Measurements from ENCODE around the gene PDAP1.
"Not testable (repeated sequence)": the region's sequence is repeated elsewhere in the genome, so short reads cannot be mapped to it uniquely, and the experiment has no call there.

Gene PDAP1

GRCh38 chr7:99408379-99409191, at the start of gene PDAP1, which contains the start of gene BUD31:
Gene PDAP1 (minus strand): TSS chr7:99408597. CDS start chr7:99408548, 49 bp downstream.
Gene BUD31 (plus strand): TSS chr7:99408969. CDS start chr7:99411093, 2,124 bp downstream.
- peak; percentile 94 to 97 for DNase-seq

GRCh38 chr7:99457650-99458493, 49.5 kb upstream of the PDAP1 start:
- DNase-seq, result no peak

- DNase-seq, result no peak
Observed at GRCh38 chr7:99457050-99457649, 48.8 kb upstream of the PDAP1 start.

GRCh38 chr7:99456288-99456687, 47.9 kb upstream of the PDAP1 start:
- no peak for DNase-seq

GRCh38 chr7:99455874-99456273, 47.5 kb upstream of the PDAP1 start:
- no peak for DNase-seq

- DNase-seq, result no peak
Observed at GRCh38 chr7:99453105-99453504, 44.7 kb upstream of the PDAP1 start.

GRCh38 chr7:99452541-99452940, 44.1 kb upstream of the PDAP1 start:
- DNase-seq, result no peak

- DNase-seq, result no peak
Observed at GRCh38 chr7:99451936-99452335, 43.5 kb upstream of the PDAP1 start.

GRCh38 chr7:99449326-99449725, 40.9 kb upstream of the PDAP1 start:
- DNase-seq, result no peak

- no peak for DNase-seq
Observed at GRCh38 chr7:99448855-99449254, 40.5 kb upstream of the PDAP1 start.

- DNase-seq, result peak in 1 of 2 donors; percentile 21
Observed at GRCh38 chr7:99447943-99448342, 39.5 kb upstream of the PDAP1 start.

- DNase-seq, result no peak
Observed at GRCh38 chr7:99446096-99446495, 37.7 kb upstream of the PDAP1 start.

- no peak for DNase-seq
Observed at GRCh38 chr7:99440195-99440594, 31.8 kb upstream of the PDAP1 start.

- DNase-seq, result peak; percentile 93 to 94
Observed at GRCh38 chr7:99438573-99439480, 30.4 kb upstream of the PDAP1 start, which contains the start of the genes CPSF4 and PTCD1. Gene CPSF4 (plus strand): TSS chr7:99438943. CDS start chr7:99439083, 140 bp downstream. Gene PTCD1 (minus strand): TSS chr7:99438798. CDS start chr7:99435242, 3,556 bp downstream.

GRCh38 chr7:99437946-99438572, 29.7 kb upstream of the PDAP1 start:
- no peak for DNase-seq

- DNase-seq, result no peak
Observed at GRCh38 chr7:99433158-99433557, 24.8 kb upstream of the PDAP1 start.

GRCh38 chr7:99431756-99432540, 23.6 kb upstream of the PDAP1 start:
- not testable (repeated sequence) for DNase-seq

- no peak for DNase-seq
Observed at GRCh38 chr7:99429756-99430155, 21.4 kb upstream of the PDAP1 start.

GRCh38 chr7:99428972-99429566, 20.7 kb upstream of the PDAP1 start:
- DNase-seq, result no peak
